SK-N-SH (cell line): ENCODE data around the gene KRT9. TPM values are rescaled to one million over a fixed set of nuclear protein-coding genes. Genes with fewer than 3 reads are reported as not detected.
A peak's percentile ranks its signal among the peaks of the same experiment; 100 is the strongest.

ENCODE experiments used
- CTCF ChIA-PET: fragments of 300-600, 350-600 bp; formaldehyde crosslinking; extraction: SDS; loops from one replicate; lab custom pipeline; 2021; lab: Yijun Ruan, JAX
- POLR2A ChIA-PET: fragments of 350-600 bp; sonication (Branson Sonifier 250); formaldehyde crosslinking; extraction: SDS; loops from one replicate; lab custom pipeline; 2020; ENCODE audit warnings: antibody characterized with exemption, inconsistent platforms; lab: Yijun Ruan, JAX
- DNase-seq: peaks from one replicate; pipeline ENCODE4 v3.0.0; 2012
- H2AFZ ChIP-seq: fragments of 200-600 bp; sonication (generic); 2 replicates; pipeline ENCODE4 v1.8.1; 2016; ENCODE audit warnings: antibody characterized with exemption, mild to moderate bottlenecking, low read depth
- H3F3A ChIP-seq: fragments of 200-600 bp; sonication (generic); replicated peaks from 2 replicates; pipeline ENCODE3; 2016; ENCODE audit warnings: antibody characterized with exemption, mild to moderate bottlenecking; ENCODE audit not compliant: insufficient read depth
- H3K27ac ChIP-seq, 2 experiments: fragments of 200-500 bp in 1 of 2; fragments of 200-600 bp in 1 of 2; sonication (Bioruptor generic) in 1 of 2; sonication (generic), shearing (Covaris generic) in 1 of 2; 2 replicates each; pipeline versions ENCODE4 v1.5.1 to v1.6.1; 2014 to 2016; ENCODE audit warnings: low read depth in 2 of 2, inconsistent platforms in 1 of 2, low read length in 1 of 2, mild to moderate bottlenecking in 1 of 2, mixed read lengths in 1 of 2
- H3K27me3 ChIP-seq: fragments of 200-600 bp; sonication (generic), shearing (Covaris generic); 2 replicates; pipeline ENCODE4 v1.6.1; 2016; ENCODE audit warnings: mixed run types; ENCODE audit not compliant: insufficient read depth
- H3K36me3 ChIP-seq, 2 experiments: fragments of 200-500 bp in 1 of 2; fragments of 200-600 bp in 1 of 2; sonication (Bioruptor generic) in 1 of 2; sonication (generic) in 1 of 2; replicated peaks in 1 of 2; 2 replicates each; pipeline versions ENCODE3 to v1.5.1; 2014 to 2016; ENCODE audit warnings: low read length in 1 of 2, mild to moderate bottlenecking in 1 of 2; ENCODE audit not compliant: insufficient read depth in 2 of 2, control insufficient read depth in 1 of 2
- H3K4me1 ChIP-seq, 2 experiments: fragments of 200-500 bp in 1 of 2; fragments of 200-600 bp in 1 of 2; sonication (Bioruptor generic) in 1 of 2; sonication (generic), shearing (Covaris generic) in 1 of 2; 2 replicates each; pipeline versions ENCODE4 v1.5.1 to v1.6.1; 2014 to 2016; ENCODE audit warnings: low read depth in 1 of 2, low read length in 1 of 2, mixed run types in 1 of 2; ENCODE audit not compliant: insufficient read depth in 2 of 2, control insufficient read depth in 1 of 2
- H3K4me2 ChIP-seq: fragments of 200-600 bp; sonication (generic), shearing (Covaris generic); 2 replicates; pipeline ENCODE4 v1.6.1; 2017; ENCODE audit warnings: mixed run types
- H3K4me3 ChIP-seq, 2 experiments: fragments of 200-500 bp in 1 of 2; fragments of 200-600 bp in 1 of 2; sonication (Bioruptor generic) in 1 of 2; sonication (generic), shearing (Covaris generic) in 1 of 2; 2 replicates each; pipeline versions ENCODE4 v1.5.1 to v1.8.1; 2014 to 2016; ENCODE audit warnings: low read depth in 2 of 2, inconsistent platforms in 1 of 2, low read length in 1 of 2, mild to moderate bottlenecking in 1 of 2, mixed read lengths in 1 of 2, moderate library complexity in 1 of 2
- H3K79me2 ChIP-seq: fragments of 200-600 bp; sonication (generic); 2 replicates; pipeline ENCODE4 v1.8.1; 2017; ENCODE audit warnings: mild to moderate bottlenecking; ENCODE audit not compliant: insufficient read depth
- H3K9ac ChIP-seq: fragments of 200-600 bp; sonication (generic); 2 replicates; pipeline ENCODE4 v1.6.1; 2017; ENCODE audit warnings: mixed run types
- H3K9me2 ChIP-seq: fragments of 200-600 bp; sonication (generic); 2 replicates; pipeline ENCODE4 v1.6.1; 2017; ENCODE audit warnings: mixed run types
- H3K9me3 ChIP-seq: fragments of 200-600 bp; sonication (generic); 2 replicates; pipeline ENCODE4 v1.6.1; 2017; ENCODE audit warnings: mixed run types, mild to moderate bottlenecking, moderate library complexity
- H4K20me1 ChIP-seq: fragments of 200-600 bp; sonication (generic); 2 replicates; pipeline ENCODE4 v1.6.1; 2017; ENCODE audit warnings: mild to moderate bottlenecking, mixed run types; ENCODE audit not compliant: insufficient read depth
- CHD2 ChIP-seq: fragments of 150-350 bp; IDR thresholded peaks from 2 replicates; pipeline ENCODE4 v1.6.1; 2018; ENCODE audit warnings: low read length; ENCODE audit not compliant: partially characterized antibody
- ELF1 ChIP-seq: IDR thresholded peaks from 2 replicates; pipeline ENCODE4 v1.4.0; 2012
- FOXM1 ChIP-seq: IDR thresholded peaks from 2 replicates; pipeline ENCODE4 v1.4.0; 2012; ENCODE audit warnings: low read depth, mild to moderate bottlenecking
- GABPA ChIP-seq: IDR thresholded peaks from 2 replicates; pipeline ENCODE4 v1.4.0; 2012; ENCODE audit warnings: low read depth, mild to moderate bottlenecking
- JUND ChIP-seq: IDR thresholded peaks from 2 replicates; pipeline ENCODE4 v1.4.0; 2012
- NRF1 ChIP-seq: IDR thresholded peaks from 2 replicates; pipeline ENCODE4 v1.6.1; 2012; ENCODE audit warnings: low read depth, mild to moderate bottlenecking, low read length
- RCOR1 ChIP-seq: fragments of 150-350 bp; IDR thresholded peaks from 2 replicates; pipeline ENCODE4 v1.6.1; 2017; ENCODE audit warnings: antibody characterized with exemption, low read length
- RFX5 ChIP-seq: IDR thresholded peaks from 2 replicates; pipeline ENCODE4 v1.6.1; 2012; ENCODE audit warnings: mild to moderate bottlenecking, improper control_type of control experiment, low read length
- SIN3A ChIP-seq: IDR thresholded peaks from 2 replicates; pipeline ENCODE4 v1.6.1; 2012; ENCODE audit warnings: low read depth, mild to moderate bottlenecking, low read length, moderate library complexity, borderline replicate concordance
- SMC3 ChIP-seq: IDR thresholded peaks from 2 replicates; pipeline ENCODE4 v1.6.1; 2012; ENCODE audit warnings: low read depth, low read length, improper control_type of control experiment
- TCF12 ChIP-seq: IDR thresholded peaks from 2 replicates; pipeline ENCODE4 v1.4.0; 2012
- TEAD4 ChIP-seq: IDR thresholded peaks from 2 replicates; pipeline ENCODE4 v1.4.0; 2012; ENCODE audit warnings: mild to moderate bottlenecking, borderline replicate concordance; ENCODE audit not compliant: insufficient read depth
- WGBS: methylation state at CpG from one replicate; pipeline ENCODE4 v1.1.6; 2017; ENCODE audit warnings: low lambda C conversion rate; 5-methylcytosine and 5-hydroxymethylcytosine counted together
- polyA plus RNA-seq, 3 experiments: library from polyadenylated mRNA; depleted of rRNA; stranded (reverse); fragments of >200 nt; gene quantifications; 2 replicates each; pipeline ENCODE4 v1.2.3, GENCODE V29; 2012
- TF ChIP-seq, protein P1 (sequence below): fragments of 150-350 bp; IDR thresholded peaks from 2 replicates; pipeline ENCODE4 v1.6.1; 2016; ENCODE audit warnings: mild to moderate bottlenecking, low read depth, low read length
- TF ChIP-seq, protein P2 (sequence below): fragments of 150-350 bp; IDR thresholded peaks from 2 replicates; pipeline ENCODE4 v1.6.1; 2017; ENCODE audit warnings: antibody characterized with exemption, low read length, low read depth, borderline replicate concordance
- TF ChIP-seq, protein P3 (sequence below): IDR thresholded peaks from 2 replicates; pipeline ENCODE4 v1.4.0; 2012; ENCODE audit warnings: low read depth
- TF ChIP-seq, protein P4 (sequence below): IDR thresholded peaks from 2 replicates; pipeline ENCODE4; 2012
- TF ChIP-seq, protein P5 (sequence below): IDR thresholded peaks from 2 replicates; pipeline ENCODE4 v1.6.1; 2012; ENCODE audit warnings: mild to moderate bottlenecking, low read depth, low read length, moderate library complexity

The KRT9 gene
- polyA plus RNA-seq, 1 of the 3 experiments (the other 2 are of a cell fraction): not detected

DNA sequence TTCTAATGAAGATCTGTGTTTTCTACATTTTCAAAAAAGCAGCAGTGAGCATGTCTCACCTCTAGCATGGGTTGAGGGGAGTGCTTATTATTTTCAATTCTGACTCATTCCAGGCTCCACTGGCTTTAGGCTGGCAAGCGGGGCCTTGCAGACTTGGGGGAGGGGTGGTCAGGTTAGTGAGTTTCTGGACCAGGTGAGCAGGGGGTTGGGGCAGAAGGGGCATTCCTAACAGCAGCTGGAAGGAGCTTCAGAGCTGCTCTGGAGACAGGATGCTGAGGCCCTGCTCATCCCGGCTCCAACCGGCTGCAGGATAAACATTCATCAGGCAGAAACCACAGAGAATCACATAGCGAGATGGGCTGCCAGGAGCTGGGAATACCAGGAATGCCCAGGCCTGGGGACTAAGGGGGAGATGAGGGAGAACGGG lies 33.3 kb downstream of the KRT9 start (continued):
- TF ChIP-seq, protein P1, sequence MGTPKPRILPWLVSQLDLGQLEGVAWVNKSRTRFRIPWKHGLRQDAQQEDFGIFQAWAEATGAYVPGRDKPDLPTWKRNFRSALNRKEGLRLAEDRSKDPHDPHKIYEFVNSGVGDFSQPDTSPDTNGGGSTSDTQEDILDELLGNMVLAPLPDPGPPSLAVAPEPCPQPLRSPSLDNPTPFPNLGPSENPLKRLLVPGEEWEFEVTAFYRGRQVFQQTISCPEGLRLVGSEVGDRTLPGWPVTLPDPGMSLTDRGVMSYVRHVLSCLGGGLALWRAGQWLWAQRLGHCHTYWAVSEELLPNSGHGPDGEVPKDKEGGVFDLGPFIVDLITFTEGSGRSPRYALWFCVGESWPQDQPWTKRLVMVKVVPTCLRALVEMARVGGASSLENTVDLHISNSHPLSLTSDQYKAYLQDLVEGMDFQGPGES: no peak
- TF ChIP-seq RCOR1 (no peak), ELF1 (no peak), GABPA (no peak), FOXM1 (no peak), CHD2 (no peak), SMC3 (no peak), RFX5 (no peak), TEAD4 (no peak)
- TF ChIP-seq, protein P2, sequence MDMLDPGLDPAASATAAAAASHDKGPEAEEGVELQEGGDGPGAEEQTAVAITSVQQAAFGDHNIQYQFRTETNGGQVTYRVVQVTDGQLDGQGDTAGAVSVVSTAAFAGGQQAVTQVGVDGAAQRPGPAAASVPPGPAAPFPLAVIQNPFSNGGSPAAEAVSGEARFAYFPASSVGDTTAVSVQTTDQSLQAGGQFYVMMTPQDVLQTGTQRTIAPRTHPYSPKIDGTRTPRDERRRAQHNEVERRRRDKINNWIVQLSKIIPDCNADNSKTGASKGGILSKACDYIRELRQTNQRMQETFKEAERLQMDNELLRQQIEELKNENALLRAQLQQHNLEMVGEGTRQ: no peak
- TF ChIP-seq, protein P3, sequence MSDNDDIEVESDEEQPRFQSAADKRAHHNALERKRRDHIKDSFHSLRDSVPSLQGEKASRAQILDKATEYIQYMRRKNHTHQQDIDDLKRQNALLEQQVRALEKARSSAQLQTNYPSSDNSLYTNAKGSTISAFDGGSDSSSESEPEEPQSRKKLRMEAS: no peak
- TF ChIP-seq, protein P4, sequence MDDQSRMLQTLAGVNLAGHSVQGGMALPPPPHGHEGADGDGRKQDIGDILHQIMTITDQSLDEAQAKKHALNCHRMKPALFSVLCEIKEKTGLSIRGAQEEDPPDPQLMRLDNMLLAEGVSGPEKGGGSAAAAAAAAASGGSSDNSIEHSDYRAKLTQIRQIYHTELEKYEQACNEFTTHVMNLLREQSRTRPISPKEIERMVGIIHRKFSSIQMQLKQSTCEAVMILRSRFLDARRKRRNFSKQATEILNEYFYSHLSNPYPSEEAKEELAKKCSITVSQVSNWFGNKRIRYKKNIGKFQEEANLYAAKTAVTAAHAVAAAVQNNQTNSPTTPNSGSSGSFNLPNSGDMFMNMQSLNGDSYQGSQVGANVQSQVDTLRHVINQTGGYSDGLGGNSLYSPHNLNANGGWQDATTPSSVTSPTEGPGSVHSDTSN: 0 out of 2 replicates have a peak, but pooled peaks have one; percentile 5

DNA sequence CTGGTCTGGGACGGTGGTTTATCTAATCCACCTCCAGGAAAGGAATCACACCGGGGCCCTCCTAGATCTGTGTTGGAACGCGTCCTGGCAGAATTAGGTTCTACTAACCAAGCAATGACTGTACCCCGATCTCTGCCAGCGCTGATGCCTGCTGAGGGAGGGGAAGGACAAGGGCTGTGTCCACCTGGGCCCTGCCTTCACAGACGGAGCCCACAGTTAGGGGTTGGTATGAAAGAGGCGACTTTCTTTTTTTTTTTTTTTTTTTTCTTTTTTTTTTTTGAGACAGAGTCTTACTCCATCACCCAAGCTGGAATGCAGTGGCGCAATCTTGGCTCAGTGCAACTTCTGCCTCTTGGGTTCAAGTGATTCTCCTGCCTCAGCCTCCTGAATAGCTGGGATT lies 33.9 kb downstream of the KRT9 start:
- WGBS: 81% methylated on average over 6 of the region's 9 CpGs
- Histone ChIP-seq H3K9me3 (no peaks in the 10 kb centered on the region), H3K9me2 (no peaks in the 10 kb centered on the region), H3K27me3 (no peaks in the 10 kb centered on the region), H2AFZ (no peak overlapping the region), H3K27ac (peak overlapping the region in 1 of 2 experiments; percentile 77; a peak in 2 of 4 replicates), H4K20me1 (no peaks in the 10 kb centered on the region), H3F3A (peaks cover 25% of the 10 kb centered on the region), H3K4me2 (0 out of 2 replicates have a peak overlapping the region, but pooled peaks have one; percentile 59), H3K79me2 (no peaks in the 10 kb centered on the region), H3K4me3 (no peak overlapping the region), H3K9ac (peak overlapping the region; percentile 54; the same call in 1 of the 2 replicates), H3K4me1 (peaks cover 17 to 37% of the 10 kb centered on the region in 2 experiments; a peak in 3 of 4 replicates), H3K36me3 (no peaks in the 10 kb centered on the region)
- no peak for DNase-seq
- ChIA-PET CTCF (interaction anchor here (1.2 to 25.5 kb wide), 8 partner anchors 8 to 125 kb away, joined by 3 to 646 read pairs (median 6); partner anchors contain the start of genes KRT15 and KRT19), POLR2A (no interaction called here)
- TF ChIP-seq, protein P5, sequence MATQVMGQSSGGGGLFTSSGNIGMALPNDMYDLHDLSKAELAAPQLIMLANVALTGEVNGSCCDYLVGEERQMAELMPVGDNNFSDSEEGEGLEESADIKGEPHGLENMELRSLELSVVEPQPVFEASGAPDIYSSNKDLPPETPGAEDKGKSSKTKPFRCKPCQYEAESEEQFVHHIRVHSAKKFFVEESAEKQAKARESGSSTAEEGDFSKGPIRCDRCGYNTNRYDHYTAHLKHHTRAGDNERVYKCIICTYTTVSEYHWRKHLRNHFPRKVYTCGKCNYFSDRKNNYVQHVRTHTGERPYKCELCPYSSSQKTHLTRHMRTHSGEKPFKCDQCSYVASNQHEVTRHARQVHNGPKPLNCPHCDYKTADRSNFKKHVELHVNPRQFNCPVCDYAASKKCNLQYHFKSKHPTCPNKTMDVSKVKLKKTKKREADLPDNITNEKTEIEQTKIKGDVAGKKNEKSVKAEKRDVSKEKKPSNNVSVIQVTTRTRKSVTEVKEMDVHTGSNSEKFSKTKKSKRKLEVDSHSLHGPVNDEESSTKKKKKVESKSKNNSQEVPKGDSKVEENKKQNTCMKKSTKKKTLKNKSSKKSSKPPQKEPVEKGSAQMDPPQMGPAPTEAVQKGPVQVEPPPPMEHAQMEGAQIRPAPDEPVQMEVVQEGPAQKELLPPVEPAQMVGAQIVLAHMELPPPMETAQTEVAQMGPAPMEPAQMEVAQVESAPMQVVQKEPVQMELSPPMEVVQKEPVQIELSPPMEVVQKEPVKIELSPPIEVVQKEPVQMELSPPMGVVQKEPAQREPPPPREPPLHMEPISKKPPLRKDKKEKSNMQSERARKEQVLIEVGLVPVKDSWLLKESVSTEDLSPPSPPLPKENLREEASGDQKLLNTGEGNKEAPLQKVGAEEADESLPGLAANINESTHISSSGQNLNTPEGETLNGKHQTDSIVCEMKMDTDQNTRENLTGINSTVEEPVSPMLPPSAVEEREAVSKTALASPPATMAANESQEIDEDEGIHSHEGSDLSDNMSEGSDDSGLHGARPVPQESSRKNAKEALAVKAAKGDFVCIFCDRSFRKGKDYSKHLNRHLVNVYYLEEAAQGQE: no peak
- no peak for TF ChIP-seq GABPA
- TF ChIP-seq, protein P2: no peak
- TF ChIP-seq TCF12: no peak
- TF ChIP-seq SIN3A: no peak
- no peak for TF ChIP-seq RCOR1
- no peak for TF ChIP-seq JUND
- no peak for TF ChIP-seq NRF1
